K562 (cell line): ENCODE measurements around the gene USP10. TPM values are rescaled to one million over a fixed set of nuclear protein-coding genes. Genes with fewer than 3 reads are reported as not detected.

Source experiments
- ATAC-seq: fragments of 200-7000 bp; cut with Tn5 transposase; 3 replicates; pipeline ENCODE4 v1.9.1; 2020; ENCODE audit warnings: moderate library complexity
- BruUV-seq: library from RNA; stranded (reverse); fragments of 400-500 nt; replicated peaks from 2 replicates; lab custom pipeline; 2021; lab: Mats Ljungman, UMichigan
- CTCF ChIA-PET: fragments of 300-600 bp; formaldehyde crosslinking; extraction: SDS; loops from one replicate; lab custom pipeline; 2021; ENCODE audit warnings: low intra/inter-chr PET ratio; lab: Yijun Ruan, JAX
- POLR2A ChIA-PET: fragments of 300-600, 350-650 bp; sonication (Branson Sonifier 250); formaldehyde crosslinking; extraction: SDS; loops from one replicate; lab custom pipeline; 2021; ENCODE audit warnings: antibody characterized with exemption, inconsistent platforms; lab: Yijun Ruan, JAX
- DNase-seq, 4 experiments: peaks; one replicate each; pipeline versions ENCODE4 v3.0.0 to v3.0.0-alpha.2; 2011 to 2018; ENCODE audit warnings: low spot score in 3 of 4, mixed read lengths in 3 of 4; ENCODE audit errors: extremely low read depth in 1 of 4
- FAIRE-seq: peaks from 2 replicates; lab custom pipeline; 2011; peaks lifted over from hg19 to GRCh38; lab: Jason Lieb, UNC
- H2AFZ ChIP-seq: 2 replicates; pipeline ENCODE4 v1.6.0; 2011; ENCODE audit warnings: low read depth, low read length, control low read depth, inconsistent platforms
- H3K27ac ChIP-seq: fragments of 200-600 bp; 3 replicates; pipeline ENCODE4 v1.8.0; 2011; ENCODE audit warnings: low read depth, mild to moderate bottlenecking, control low read depth, inconsistent platforms, low read length, moderate library complexity, mixed read lengths; ENCODE audit errors: extremely low read depth
- H3K27me3 ChIP-seq, 2 experiments: fragments of 300-600 bp in 1 of 2; 2 replicates in 1 of 2; 3 replicates in 1 of 2; pipeline versions ENCODE4 v1.6.0 to v1.8.0; 2011; ENCODE audit warnings: inconsistent platforms in 2 of 2, low read length in 2 of 2, mild to moderate bottlenecking in 1 of 2, mixed read lengths in 1 of 2, moderate library complexity in 1 of 2; ENCODE audit not compliant: control insufficient read depth in 2 of 2, insufficient read depth in 2 of 2
- H3K36me3 ChIP-seq: fragments of 300-600 bp; 3 replicates; pipeline ENCODE4 v1.8.0; 2011; ENCODE audit warnings: mild to moderate bottlenecking, low read length, inconsistent platforms; ENCODE audit not compliant: control insufficient read depth, insufficient read depth
- H3K4me1 ChIP-seq, 2 experiments: fragments of 200-600 bp in 1 of 2; replicated peaks in 1 of 2; 2 replicates in 1 of 2; 3 replicates in 1 of 2; pipeline versions ENCODE4 v1.5.1 to v1.8.0; 2011; ENCODE audit warnings: inconsistent platforms in 2 of 2, low read length in 2 of 2, mild to moderate bottlenecking in 1 of 2, mixed read lengths in 1 of 2, moderate library complexity in 1 of 2; ENCODE audit not compliant: control insufficient read depth in 2 of 2, insufficient read depth in 2 of 2
- H3K4me2 ChIP-seq: 2 replicates; pipeline ENCODE4 v1.6.1; 2011; ENCODE audit warnings: low read length, control low read depth, inconsistent platforms, mixed read lengths; ENCODE audit not compliant: insufficient read depth
- H3K4me3 ChIP-seq: fragments of 200-600 bp; sonication (generic), shearing (Covaris generic); 2 replicates; pipeline ENCODE4 v1.5.1; 2016; ENCODE audit warnings: control low read depth, inconsistent platforms
- H3K79me2 ChIP-seq: fragments of 200-600 bp; 3 replicates; pipeline ENCODE4 v1.8.0; 2011; ENCODE audit warnings: low read length, inconsistent platforms; ENCODE audit not compliant: control insufficient read depth, insufficient read depth
- H3K9ac ChIP-seq, 2 experiments: 2 replicates each; pipeline versions ENCODE4 v1.6.0 to v1.6.1; 2011; ENCODE audit warnings: low read depth in 2 of 2, low read length in 2 of 2, control low read depth in 1 of 2, inconsistent platforms in 1 of 2, mild to moderate bottlenecking in 1 of 2, mixed read lengths in 1 of 2; ENCODE audit not compliant: insufficient read depth in 1 of 2
- H3K9me1 ChIP-seq: one replicate; pipeline ENCODE4 v1.6.0; 2011; ENCODE audit warnings: inconsistent platforms, mild to moderate bottlenecking, low read length, moderate library complexity; ENCODE audit not compliant: control insufficient read depth, insufficient read depth
- H3K9me3 ChIP-seq: replicated peaks from 2 replicates; pipeline ENCODE4 v1.5.1; 2011; ENCODE audit warnings: low read depth, low read length, inconsistent platforms; ENCODE audit not compliant: control insufficient read depth, insufficient read depth
- H4K20me1 ChIP-seq: replicated peaks from 2 replicates; pipeline ENCODE4 v1.6.1; 2011; ENCODE audit warnings: low read length, inconsistent platforms, mixed read lengths; ENCODE audit not compliant: control insufficient read depth, insufficient read depth
- ADNP ChIP-seq: fragments of 200-800 bp; sonication (Bioruptor generic); IDR thresholded peaks from 2 replicates; pipeline ENCODE4 v1.6.1; 2016; ENCODE audit warnings: missing genetic modification characterization, missing compliant biosample characterization
- ID3 ChIP-seq, 2 experiments: fragments of 250-450 bp in 1 of 2; fragments of 450-650 bp in 1 of 2; sonication (Bioruptor Pico) in 1 of 2; IDR thresholded peaks; 2 replicates each; pipeline versions ENCODE4 v1.6.1 to v1.8.0; 2016 to 2021; ENCODE audit warnings: mild to moderate bottlenecking in 2 of 2, moderate library complexity in 2 of 2, missing compliant biosample characterization in 1 of 2, missing genetic modification characterization in 1 of 2
- MTF1 ChIP-seq: fragments of 250-450 bp; sonication (Bioruptor Pico); IDR thresholded peaks from 2 replicates; pipeline ENCODE4 v1.9.0; 2021; ENCODE audit warnings: moderate library complexity, mild to moderate bottlenecking, inconsistent platforms, borderline replicate concordance
- TCF15 ChIP-seq: fragments of 250-450 bp; sonication (Bioruptor Pico); IDR thresholded peaks from 2 replicates; pipeline ENCODE4 v1.8.0; 2022; ENCODE audit warnings: moderate library complexity, mild to moderate bottlenecking, inconsistent platforms
- THAP7 ChIP-seq: fragments of 250-450 bp; sonication (Bioruptor Pico); IDR thresholded peaks from 2 replicates; pipeline ENCODE4 v1.5.0; 2021
- ZBTB8A ChIP-seq: fragments of 450-650 bp; IDR thresholded peaks from 2 replicates; pipeline ENCODE4 v1.6.1; 2018; ENCODE audit warnings: mild to moderate bottlenecking, moderate library complexity; ENCODE audit not compliant: partially characterized antibody
- ZNF431 ChIP-seq: sonication (generic); formaldehyde crosslinking; IDR thresholded peaks from 2 replicates; pipeline ENCODE4 v1.8.0; 2022; ENCODE audit warnings: mild to moderate bottlenecking, missing genetic modification reagents
- WGBS: fragments of 100-300 bp; shearing (Covaris generic); methylation state at CpG from one replicate; pipeline ENCODE4 v1.1.6; 2016; ENCODE audit warnings: low coverage, mixed read lengths; ENCODE audit not compliant: insufficient coverage; ENCODE audit errors: missing lambda C conversion rate; 5-methylcytosine and 5-hydroxymethylcytosine counted together
- in situ Hi-C: fragments of 300-500 bp; cut with MboI; formaldehyde crosslinking; loops from 4 replicates; pipeline ENCODE4 v1.15.0; 2018; ENCODE audit warnings: inconsistent platforms, mixed read lengths
- intact Hi-C: fragments of 100-400 bp; cut with micrococcal nuclease; formaldehyde crosslinking; loops from 2 replicates; pipeline ENCODE4 v1.14.2; 2022
- polyA plus RNA-seq, 8 experiments: library from polyadenylated mRNA; depleted of rRNA in 4 of 8; stranded (reverse) in 5 of 8; unstranded in 3 of 8; fragments of >200 nt; fragmentation: Nextera tagmentation in 2 of 8; fragmentation: Illumina TruSeq in 1 of 8; extraction: Ambion mirVana in 2 of 8; extraction: Trizol in 1 of 8; gene quantifications; 2 replicates each; pipeline versions ENCODE4 v1.2.1 to v1.2.3, GENCODE V29; 2011 to 2014; ENCODE audit warnings: inconsistent platforms in 1 of 8, missing spikeins in 1 of 8
- total RNA-seq, 7 experiments: library from RNA; depleted of rRNA in 6 of 7; stranded (reverse); fragments of >200 nt in 6 of 7; fragmentation: Illumina TruSeq in 2 of 7; extraction: Trizol in 2 of 7; gene quantifications; 2 replicates each; pipeline versions ENCODE4 v1.2.1 to v1.2.3, GENCODE V29; 2011 to 2021; ENCODE audit warnings: low replicate concordance in 1 of 7

The USP10 gene
- total and polyA plus RNA-seq, 9 of the 15 experiments (the other 6 are each of a cell fraction or from before 2014, with no cell fraction given), result 61.7 to 197 (median 116) TPM

GRCh38 chr16:84753412-84754326 lies 53.9 kb downstream of the USP10 start:
- BruUV-seq, result no TSS peak
- ChIA-PET CTCF (interaction anchor here (0.6 to 2.6 kb wide), 8 partner anchors 171 to 361 kb away, joined by 3 to 34 read pairs (median 4); no protein-coding TSS in a partner anchor), POLR2A (interaction anchor here (0.8 to 2.0 kb wide), 9 partner anchors 11 to 219 kb away, joined by 3 to 4 read pairs (median 3); no protein-coding TSS in a partner anchor)
- peak overlapping the region; percentile 7; the same call in 1 of the 3 replicates for H3K27ac ChIP-seq
- peaks cover 98% of the 10 kb centered on the region for H3K79me2 ChIP-seq
- H3K4me1 ChIP-seq, result peaks cover 0 to 18% of the 10 kb centered on the region in 2 experiments; a peak in 3 of 5 replicates
- DNase-seq (no peak), FAIRE-seq (no peak), ATAC-seq (peak; percentile 63)
- no peak overlapping the region for H3K4me3 ChIP-seq
- no peak overlapping the region for H2AFZ ChIP-seq
- in situ Hi-C loops, result no loop called here
- H3K9me3 ChIP-seq, result no peaks in the 10 kb centered on the region
- H3K36me3 ChIP-seq, result peaks cover 83% of the 10 kb centered on the region
- no peak overlapping the region for H3K4me2 ChIP-seq
- H3K9ac ChIP-seq, result 0 out of 4 replicates have a peak overlapping the region, but pooled peaks of 1 of the 2 experiments have one; percentile 17
- no peaks in the 10 kb centered on the region for H3K27me3 ChIP-seq
- intact Hi-C loops, result loop anchor here (1.0 to 2.0 kb wide), 5 partner anchors 163 to 217 kb away; no protein-coding TSS in a partner anchor
- WGBS, result 85% methylated on average over 14 of the region's 14 CpGs
- no peak for TF ChIP-seq ID3 (CRISPR knock-in tag; IDR thresholded peaks at IDR 0.05)
- peak; percentile 77; the same call in 1 of the 2 replicates for TF ChIP-seq ID3 (tag; IDR thresholded peaks at IDR 0.05)
- TF ChIP-seq ZNF431 (CRISPR knock-in tag), result 0 out of 2 replicates have a peak, but pooled peaks have one; percentile 36
- no peak for TF ChIP-seq ADNP (tag)
- 0 out of 2 replicates have a peak, but pooled peaks have one; percentile 37 for TF ChIP-seq TCF15
- no peak for TF ChIP-seq THAP7 (CRISPR knock-in tag)
- no peak for TF ChIP-seq MTF1 (CRISPR knock-in tag)
- no peak for TF ChIP-seq ZBTB8A
- peaks cover 5% of the 10 kb centered on the region for H3K9me1 ChIP-seq
- H4K20me1 ChIP-seq, result peaks cover 57% of the 10 kb centered on the region
